Renal pelvis (tissue), 4 donors: ENCODE results near the gene PUS7. TPM values are rescaled to one million over a fixed set of nuclear protein-coding genes. Genes with fewer than 3 reads are reported as not detected.
"Not testable (repeated sequence)": the region's sequence is repeated elsewhere in the genome, so short reads cannot be mapped to it uniquely, and the experiment has no call there.

Experiments
- DNase-seq: peaks from one replicate; pipeline ENCODE4 v3.0.0-alpha.2; 2013
- polyA plus RNA-seq, 3 donors: library from polyadenylated mRNA; unstranded; fragments of 120-200 nt; gene quantifications; one replicate each; pipeline ENCODE4 v1.2.1, GENCODE V29; 2013; ENCODE audit not compliant: insufficient read length in 3 of 3

PUS7 gene
- polyA plus RNA-seq, 3 donors: 16.5 to 26.0 (median 20.9) TPM

DNA sequence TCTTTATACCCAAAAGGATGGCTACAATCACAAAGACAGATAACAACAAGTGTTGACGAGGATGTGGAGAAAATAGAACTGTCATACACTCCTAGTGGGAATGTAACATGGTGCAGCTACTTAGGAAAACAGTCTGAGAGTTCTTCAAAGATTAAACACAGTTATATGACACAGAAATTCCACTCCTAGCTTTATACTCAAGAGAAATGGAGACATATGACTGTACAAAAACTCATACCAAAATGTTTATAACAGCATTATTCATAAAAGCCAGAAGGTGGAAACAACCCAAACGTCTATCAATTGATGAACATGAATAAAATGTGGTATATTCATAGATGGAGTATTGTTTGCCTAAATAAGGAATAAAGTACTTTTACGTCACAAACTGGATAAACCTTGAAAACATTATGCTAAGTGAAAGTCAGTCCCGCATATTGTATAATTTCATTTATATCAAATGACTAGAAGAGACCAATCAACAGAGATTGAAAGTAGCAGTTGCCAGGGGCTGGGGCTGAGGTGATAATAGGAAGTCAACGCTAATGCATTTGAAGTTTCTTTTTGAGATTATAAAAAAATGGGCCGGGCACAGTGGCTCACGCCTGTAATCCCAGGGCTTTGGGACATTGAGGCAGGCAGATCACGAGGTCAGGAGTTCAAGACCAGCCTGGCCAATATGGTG lies 71.8 kb downstream of the PUS7 start:
- DNase-seq: no peak

DNA sequence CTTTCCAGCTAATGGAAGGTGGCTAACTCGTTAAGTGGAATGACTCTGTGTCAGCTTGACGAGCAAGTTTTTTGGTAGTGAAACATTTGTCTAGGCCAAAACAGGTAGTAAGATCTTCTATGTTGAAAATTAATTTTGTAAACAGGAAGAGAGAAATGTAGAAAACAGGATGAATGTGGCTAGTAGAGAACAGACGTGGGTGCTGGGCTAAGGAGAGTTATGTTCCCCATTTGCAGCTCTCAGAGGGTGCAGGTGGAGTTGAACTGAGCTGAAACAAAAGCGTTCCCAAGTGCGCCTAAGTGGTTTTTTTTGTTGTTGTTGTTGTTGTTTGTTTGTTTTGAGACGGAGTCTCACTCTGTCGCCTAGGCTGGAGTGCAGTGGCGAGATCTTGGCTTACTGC lies 73.9 kb downstream of the PUS7 start:
- no peak for DNase-seq

DNA sequence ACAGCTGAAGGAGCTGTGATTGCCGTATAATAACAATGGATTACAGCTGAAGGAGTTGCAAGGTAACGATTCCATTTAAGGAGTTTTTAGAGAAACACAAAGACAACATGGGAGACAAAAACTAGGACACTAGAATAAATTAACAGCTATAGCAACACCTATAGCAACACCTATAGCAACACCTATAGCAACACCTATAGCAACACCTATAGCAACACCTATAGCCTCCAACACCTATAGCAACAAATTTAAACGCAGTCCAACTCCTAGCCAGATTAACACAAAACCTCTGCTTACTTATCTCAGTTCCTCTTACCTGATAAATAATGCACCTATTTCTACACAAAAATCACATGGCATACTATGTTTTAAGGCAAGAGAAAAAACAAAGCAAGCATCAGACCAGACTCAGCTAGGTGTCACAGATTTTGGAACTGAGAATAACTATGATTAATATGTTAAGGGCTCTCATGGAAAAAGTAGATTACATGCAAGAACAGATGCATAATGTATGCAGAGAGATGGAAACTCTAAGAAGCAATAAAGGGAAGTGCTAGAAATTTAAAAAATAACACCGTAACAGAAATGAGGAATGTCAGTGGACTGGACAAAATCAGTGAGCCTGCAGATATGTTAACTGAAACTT lies 77.6 kb downstream of the PUS7 start:
- DNase-seq: no peak

DNA sequence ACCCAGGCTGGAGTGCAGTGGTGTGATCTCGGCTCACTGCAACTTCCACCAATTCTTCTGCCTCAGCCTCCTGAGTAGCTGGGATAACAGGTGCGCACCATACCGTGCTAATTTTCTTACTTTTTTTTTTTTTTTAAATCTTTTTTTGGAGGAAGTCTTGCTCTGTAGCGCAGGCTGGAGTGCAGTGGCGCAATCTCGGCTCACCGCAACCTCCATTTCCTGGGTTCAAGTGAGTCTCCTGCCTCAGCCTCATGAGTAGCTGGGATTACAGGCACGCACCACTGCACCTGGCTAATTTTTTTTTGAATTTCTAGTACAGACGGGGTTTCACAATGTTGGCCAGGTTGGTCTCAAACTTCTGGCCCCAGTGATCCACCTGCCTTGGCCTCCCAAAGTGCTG lies 79.9 kb downstream of the PUS7 start:
- not testable (repeated sequence) for DNase-seq

DNA sequence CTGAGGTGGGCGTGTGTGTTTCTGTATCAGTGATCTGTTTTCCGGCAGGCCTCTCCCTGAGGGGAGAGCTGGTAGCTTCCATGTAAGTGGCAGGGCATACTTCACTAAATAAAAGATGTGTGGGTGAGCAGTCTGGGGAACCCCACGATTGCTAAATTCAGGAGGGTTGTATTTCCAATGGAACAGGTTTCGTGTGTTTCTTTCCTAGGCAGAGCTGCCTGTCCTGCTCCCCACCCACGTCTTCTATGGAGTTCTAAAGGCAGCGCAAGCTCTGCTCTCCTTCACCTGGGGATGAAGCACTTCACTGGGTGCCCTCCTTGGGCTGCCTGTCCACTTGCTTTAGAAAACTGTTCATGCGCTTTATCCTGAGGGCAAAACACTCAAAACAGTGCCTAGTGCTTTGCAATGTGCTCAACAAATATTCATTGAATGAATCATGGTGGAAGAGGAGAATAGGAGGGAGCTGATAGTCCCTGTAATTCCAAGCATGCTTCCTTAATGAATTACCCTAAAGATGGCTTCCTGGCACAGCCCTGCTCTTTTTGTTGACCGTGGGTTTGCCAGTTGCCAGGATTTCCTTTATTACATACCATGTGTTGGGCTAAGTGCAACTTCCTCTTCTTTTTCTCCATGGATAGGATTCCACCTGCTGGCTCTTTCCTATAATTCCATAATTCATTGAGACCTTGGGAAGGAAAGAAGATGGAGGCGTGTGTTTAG lies 82.7 kb downstream of the PUS7 start:
- no peak for DNase-seq

DNA sequence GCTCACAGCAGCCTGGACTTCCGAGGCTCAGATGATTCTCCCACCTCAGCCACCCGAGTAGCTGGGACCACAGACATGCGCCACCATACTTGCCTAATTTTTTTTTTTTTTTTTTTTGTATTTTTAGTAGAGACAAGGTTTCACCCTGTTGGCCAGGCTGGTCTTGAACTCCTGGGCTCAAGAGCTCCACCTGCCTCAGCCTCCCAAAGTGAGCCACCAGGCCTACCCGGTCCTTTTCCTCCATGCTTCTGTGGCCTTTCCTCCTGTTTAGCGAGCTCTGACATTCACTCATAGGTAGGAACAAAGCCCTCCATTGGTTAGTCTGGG lies 83.3 kb downstream of the PUS7 start:
- DNase-seq: no peak

DNA sequence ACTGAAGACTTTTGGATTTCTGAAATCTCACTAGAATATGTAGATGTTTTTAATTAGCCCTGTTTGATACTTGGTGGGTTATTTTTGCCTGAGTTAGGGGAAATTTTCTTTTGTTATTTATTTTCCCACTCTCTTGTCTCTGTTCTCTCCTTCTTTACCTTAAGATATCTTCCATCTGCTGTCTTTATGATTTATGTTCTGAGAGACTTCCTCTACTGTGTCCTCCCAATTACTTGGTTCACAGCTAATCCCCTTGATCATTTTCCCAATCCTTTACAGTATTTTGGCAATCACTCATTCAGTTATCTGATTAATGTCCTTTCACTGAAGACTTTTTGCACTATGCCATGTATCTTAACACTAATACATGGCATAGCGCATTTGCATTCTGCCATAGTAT lies 83.8 kb downstream of the PUS7 start:
- no peak for DNase-seq

DNA sequence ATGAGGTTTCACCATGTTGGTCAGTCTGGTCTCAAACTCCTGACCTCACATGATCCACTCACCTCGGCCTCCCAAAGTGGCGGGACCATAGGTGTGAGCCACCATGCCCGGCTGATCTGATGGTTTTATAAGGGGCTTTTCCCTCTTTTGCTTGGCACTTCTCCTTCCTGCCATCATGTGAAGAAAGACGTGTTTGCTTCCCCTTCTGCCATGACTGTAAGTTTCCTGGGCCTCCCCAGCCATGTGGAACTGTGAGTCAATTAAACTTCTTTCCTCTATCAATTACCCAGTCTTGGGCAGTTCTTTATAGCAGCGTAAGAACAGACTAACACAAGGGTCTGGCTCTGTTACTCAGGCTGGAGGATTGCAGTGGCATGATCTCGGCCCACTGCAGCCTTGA lies 84.7 kb downstream of the PUS7 start:
- not testable (repeated sequence) for DNase-seq

DNA sequence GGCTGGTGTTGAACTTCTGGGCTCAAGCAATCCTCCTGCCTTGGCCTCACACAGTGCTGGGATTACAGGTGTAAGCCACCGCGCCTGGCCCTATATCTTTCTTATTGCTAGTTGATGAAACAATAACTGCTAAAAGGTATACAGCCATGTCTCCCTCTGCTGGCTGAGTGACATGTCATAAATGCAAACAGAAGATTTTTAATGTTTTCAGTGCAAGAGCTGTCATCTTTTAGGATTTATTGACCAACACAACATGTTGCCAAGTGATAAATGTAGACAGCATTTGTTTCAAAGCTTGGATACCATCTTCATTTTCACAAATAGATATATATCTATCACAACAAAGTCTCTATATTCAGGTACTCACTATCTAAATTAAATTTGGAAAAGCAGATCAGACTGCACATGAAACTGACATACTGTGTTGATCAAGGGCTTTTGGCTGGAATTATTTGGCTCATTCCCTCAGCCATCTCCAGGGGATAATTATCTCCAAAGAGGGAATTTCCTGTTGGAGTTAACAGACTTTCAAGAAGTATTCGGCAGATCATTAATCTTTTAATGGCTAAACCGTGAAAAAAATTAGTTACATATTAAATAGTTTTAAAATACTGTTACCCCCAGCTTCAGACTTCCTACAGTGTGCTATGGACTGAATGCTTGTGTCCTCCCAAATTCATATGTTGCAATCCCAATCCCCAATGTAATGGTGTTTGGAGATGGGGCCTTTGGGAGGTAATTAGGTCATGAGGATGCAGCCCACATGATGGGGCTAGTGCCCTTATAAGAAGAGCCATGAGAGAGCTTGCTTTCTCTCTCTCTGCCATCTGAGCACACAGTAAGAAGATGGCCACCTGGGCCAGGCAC lies 92.1 kb downstream of the PUS7 start:
- DNase-seq: peak; percentile 75

DNA sequence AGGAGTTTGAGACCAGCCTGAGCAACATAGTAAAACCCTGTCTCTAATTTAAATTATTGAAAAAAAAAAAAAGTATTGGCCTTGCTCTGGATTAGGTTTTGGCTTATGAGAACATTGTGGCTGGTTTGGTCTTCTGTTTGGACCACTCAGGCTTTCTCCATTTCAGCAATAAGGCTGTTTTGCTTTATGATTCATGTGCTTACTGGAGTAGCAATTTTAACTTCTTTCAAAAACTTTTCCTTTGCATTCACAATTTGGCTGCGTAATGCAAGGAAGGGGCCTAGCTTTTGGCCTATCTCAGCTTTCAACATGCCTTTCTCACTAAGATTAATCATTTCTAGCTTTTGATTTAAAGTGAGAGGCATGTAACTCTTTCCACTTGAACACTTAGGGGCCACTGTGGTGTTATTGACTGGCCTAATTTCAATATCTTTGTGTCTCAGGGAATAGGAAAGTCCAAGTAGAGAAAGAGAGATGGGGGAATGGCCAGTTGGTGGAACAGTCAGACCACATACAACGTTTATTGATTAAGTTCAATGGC lies 95.4 kb downstream of the PUS7 start:
- DNase-seq: no peak

DNA sequence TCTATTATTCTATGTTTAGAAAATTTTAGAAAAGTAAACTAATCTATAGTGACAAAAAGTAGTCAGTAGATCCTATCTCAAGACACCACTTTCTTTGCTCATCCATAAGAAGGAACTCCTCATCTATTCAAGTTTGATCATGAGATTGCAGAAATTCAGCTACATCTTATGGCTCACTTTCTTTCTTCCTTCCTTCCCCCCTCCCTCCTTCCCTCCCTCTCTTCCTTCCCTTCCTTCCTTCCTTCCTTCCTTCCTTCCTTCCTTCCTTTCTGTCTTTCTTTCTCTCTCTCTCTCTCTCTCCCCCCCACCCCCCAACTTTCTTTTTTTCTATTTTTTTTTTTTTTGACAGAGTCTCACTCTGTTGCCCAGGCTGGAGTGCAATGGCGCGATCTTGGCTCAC lies 98.1 kb downstream of the PUS7 start:
- no peak for DNase-seq

DNA sequence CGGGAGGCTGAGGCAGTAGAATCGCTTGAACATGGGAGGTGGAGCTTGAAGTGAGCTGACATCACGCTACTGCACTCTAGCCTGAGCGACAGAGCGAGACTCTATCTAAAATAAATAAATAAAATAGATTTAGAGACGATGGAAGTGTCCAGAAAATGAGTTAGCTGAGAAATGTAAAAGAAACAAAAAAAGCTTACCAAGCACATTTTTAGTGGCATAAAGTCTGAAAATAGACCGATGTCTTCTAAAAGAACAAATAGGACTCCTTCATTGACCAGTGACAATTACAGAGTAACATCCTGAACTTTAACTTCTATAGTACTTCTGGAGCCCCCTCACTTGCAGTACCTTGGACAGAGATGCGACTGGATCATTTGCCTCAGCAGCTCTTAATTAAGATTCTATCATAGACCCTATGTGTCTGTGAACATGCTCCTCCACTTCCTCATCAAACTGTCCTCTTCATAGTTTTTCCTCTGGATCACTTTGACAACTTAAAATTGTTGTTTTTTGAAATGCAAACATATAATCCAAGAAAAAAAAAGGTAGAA lies 108.1 kb downstream of the PUS7 start:
- no peak for DNase-seq

DNA sequence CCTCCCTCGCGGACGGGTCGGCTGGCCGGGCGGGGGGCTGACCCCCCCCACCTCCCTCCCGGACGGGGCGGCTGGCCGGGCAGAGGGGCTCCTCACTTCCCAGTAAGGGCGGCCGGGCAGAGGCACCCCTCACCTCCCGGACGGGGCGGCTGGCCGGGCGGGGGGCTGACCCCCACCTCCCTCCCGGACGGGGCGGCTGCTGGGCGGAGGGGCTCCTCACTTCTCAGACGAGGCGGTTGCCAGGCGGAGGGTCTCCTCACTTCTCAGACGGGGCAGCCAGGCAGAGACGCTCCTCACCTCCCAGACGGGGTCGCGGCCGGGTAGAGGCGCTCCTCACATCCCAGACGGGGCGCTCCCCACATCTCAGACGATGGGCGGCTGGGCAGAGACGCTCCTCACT lies 111.3 kb downstream of the PUS7 start:
- DNase-seq: not testable (repeated sequence)

DNA sequence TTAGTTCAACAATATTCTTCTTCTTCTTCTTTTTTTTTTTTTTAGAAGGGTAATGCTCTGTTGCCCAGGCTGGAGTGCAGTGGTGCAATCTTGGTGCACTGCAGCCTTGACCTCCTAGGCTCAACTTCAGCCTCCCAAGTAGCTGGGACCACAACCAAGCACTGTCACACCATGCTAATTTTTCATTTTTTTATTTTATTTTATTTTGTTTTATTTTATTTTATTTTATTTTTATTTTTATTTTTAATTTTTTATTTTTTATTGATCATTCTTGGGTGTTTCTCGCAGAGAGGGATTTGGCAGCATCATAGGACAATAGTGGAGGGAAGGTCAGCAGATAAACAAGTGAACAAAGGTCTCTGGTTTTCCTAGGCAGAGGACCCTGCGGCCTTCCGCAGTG lies 112.3 kb downstream of the PUS7 start:
- not testable (repeated sequence) for DNase-seq

DNA sequence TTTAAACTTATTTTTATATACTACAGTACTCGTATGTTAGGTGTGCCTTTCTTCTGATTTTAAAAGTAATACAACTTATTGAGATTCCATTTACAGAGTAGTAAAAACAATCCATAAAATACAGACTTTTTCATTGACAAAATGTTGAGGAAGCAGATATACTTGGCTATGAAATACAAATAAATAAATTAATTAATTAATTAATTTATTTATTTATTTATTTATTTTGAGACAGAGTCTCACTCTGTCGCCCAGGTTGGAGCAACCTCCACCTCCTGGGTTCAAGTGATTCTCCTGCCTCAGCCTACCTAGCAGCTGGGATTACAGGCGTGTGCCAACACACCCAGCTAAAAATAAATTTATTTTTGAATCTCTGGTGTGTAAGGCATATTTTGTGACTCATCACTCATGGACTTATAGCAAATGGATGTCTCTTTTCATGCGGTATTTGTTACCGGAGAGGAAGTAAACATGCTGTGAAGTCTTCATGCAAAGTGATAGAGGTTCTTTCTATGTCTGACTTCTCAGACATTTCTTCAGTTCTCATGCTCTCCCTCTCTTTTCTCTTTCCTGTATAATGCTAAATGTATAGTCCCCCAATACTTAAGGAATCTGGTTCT lies 113.2 kb downstream of the PUS7 start:
- no peak for DNase-seq

Other genes with a start within 250 kb of the PUS7 start
- 10 to 100 TPM; 46.1 to 47.5 (median 47.4) TPM for gene SRPK2, start 133.3 kb downstream of the PUS7 start, polyA plus RNA-seq
- gene RINT1, start 9.9 kb upstream of the PUS7 start, polyA plus RNA-seq: 10 to 100 TPM; 17.2 to 26.9 (median 25.5) TPM
- gene EFCAB10, start 59.2 kb upstream of the PUS7 start, polyA plus RNA-seq: 1 to 10 TPM; 1.2 to 2.6 (median 2.0) TPM